GM12864 (cell line): ENCODE measurements around the gene TMEM127.
"Not testable (repeated sequence)": the region's sequence is repeated elsewhere in the genome, so short reads cannot be mapped to it uniquely, and the experiment has no call there.

Experiments used
- DNase-seq: peaks from one replicate; pipeline ENCODE4 v3.0.0-alpha.2; 2011; ENCODE audit warnings: low read depth
- H3K4me3 ChIP-seq: 2 replicates; pipeline ENCODE4 v1.5.1; 2011; ENCODE audit warnings: mild to moderate bottlenecking, low read depth, low read length, control low read depth
- CTCF ChIP-seq: IDR thresholded peaks from 2 replicates; pipeline ENCODE4 v1.5.1; 2011; ENCODE audit warnings: low read depth, mild to moderate bottlenecking, moderate library complexity, low read length, control low read depth, inconsistent platforms; ENCODE audit errors: missing control alignments

TMEM127 gene

DNA sequence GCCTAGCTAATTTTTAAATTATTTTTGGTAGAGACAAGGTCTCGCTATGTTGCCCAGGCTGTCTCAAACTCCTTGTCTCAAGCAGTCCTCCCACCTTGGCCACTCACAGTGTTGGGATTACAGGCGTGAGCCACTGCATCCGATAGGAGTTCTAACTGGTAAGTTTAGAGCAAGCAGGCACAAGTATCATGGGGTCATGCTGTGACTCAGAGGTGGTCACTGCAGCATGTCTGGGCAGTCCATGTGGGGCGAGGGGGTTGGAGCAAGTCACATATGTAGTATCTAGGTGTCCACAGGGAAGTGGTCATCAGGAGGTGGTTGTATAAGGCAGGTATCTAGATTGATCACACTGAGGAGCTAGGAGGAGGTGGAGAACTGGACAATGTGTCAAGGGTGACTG, 34.5 kb downstream of the TMEM127 start:
- H3K4me3 ChIP-seq = no peak overlapping the region
- no peak for TF ChIP-seq CTCF
- no peak for DNase-seq

- DNase-seq = peak; percentile 60
- TF ChIP-seq CTCF = no peak
- peak overlapping the region; percentile 9 for H3K4me3 ChIP-seq
Observed at GRCh38 chr2:96225016-96225533, 40.7 kb downstream of the TMEM127 start.

DNA sequence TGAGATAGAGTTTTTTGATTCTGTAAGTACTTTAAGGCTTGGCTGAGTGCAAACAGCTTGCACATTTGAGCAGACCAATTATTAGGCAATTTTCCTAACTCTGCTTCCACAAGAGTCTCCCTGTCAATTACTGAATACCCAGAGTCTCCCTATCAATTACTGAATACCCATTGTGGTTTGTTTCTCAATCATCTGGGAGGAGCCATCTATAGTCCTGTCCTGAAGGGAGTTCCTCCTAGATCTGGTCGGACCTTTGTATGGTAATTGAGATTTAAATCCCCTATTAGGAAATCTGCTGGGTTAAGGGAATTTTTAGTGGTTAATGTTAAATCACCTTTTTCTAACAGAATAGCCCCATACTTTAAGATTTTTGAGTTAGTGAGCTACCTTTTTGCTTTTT, 44.7 kb downstream of the TMEM127 start:
- H3K4me3 ChIP-seq, DNase-seq: not testable (repeated sequence)

- not testable (repeated sequence) for DNase-seq
Observed at GRCh38 chr2:96219959-96220358, 45.8 kb downstream of the TMEM127 start.

GRCh38 chr2:96218508-96219131, 47.2 kb downstream of the TMEM127 start:
- no peak for DNase-seq
- no peak for TF ChIP-seq CTCF
- H3K4me3 ChIP-seq = no peak overlapping the region

More at GRCh38 chr2:96219959-96220358, 45.8 kb downstream of the TMEM127 start:
- H3K4me3 ChIP-seq = not testable (repeated sequence)

DNA sequence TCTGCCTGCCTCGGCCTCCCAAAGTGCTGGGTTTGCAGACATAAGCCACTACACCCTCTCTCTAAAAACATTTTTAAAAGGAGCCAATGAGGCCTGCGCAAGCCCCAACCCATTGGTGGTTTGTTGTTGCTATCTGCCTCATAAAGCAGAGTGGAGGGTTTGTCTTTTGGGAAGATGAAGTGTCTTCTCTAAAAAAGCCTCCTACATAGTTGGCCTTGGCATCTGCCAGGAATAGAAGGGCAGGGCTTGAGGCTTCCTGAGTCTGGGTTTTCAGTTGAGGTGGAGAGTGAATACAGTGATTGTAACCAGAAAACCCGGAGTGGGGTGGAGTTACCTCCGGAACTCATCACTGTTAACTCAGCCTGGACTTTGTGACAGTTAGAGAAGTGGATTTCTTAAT, 51.2 kb downstream of the TMEM127 start:
- TF ChIP-seq CTCF = no peak
- H3K4me3 ChIP-seq = no peak overlapping the region
- DNase-seq = no peak

DNA sequence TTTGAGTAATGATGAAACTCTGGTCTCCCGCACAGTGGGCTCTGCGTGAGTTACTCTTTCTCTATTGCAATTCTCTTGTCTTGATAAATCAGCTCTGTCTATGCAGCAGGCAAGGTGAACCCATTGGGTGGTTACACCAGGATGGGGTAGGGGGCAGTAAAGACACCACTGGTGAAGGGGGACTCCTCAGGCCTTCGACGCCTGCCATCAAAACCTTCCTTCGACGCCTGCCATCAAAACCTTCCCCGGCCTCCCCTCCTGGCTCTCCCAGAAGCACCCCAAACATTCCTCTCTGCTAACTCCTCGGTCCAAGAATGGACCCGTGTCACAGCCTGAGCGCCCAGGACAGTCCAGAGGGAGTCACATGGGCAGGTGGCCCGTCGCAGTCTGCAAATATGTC, 52.4 kb downstream of the TMEM127 start:
- no peak for TF ChIP-seq CTCF
- no peak overlapping the region for H3K4me3 ChIP-seq

DNA sequence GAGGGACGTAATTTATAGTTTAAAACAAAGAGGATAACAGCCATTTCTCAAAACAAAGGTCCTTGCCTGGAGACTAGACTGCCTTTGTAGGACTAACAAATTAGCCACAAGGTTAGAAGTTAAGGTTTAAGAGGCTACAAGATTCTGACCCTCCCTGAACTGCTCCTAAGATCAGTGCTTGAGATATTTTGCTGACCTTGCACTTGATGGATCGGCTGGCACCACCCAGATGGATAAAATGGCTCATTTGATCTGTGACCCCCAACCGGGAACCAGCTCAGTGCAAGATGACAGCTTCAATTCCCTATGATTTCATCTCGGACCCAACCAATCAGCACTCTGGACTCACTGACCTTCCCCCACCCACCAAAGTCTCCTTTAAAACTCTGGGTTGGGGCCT, 53.5 kb downstream of the TMEM127 start:
- no peak overlapping the region for H3K4me3 ChIP-seq
- DNase-seq = no peak
- no peak for TF ChIP-seq CTCF

More for the DNA sequence above, 52.4 kb downstream of the TMEM127 start:
- no peak for DNase-seq
